Activated CD4-positive, alpha-beta T cell treated with anti-CD3 and anti-CD28 coated beads, Interleukin-2, amount 50 U/mL, for 24 hours (primary cell): Measurements from ENCODE around the gene ANO1.
"Not testable (repeated sequence)": the region's sequence is repeated elsewhere in the genome, so short reads cannot be mapped to it uniquely, and the experiment has no call there.

Experiments
- DNase-seq, 2 donors: peaks; one replicate each; pipeline ENCODE4 v3.0.0-alpha.2; 2020; ENCODE audit warnings: low read depth in 1 of 2, low spot score in 1 of 2

Gene ANO1

DNA sequence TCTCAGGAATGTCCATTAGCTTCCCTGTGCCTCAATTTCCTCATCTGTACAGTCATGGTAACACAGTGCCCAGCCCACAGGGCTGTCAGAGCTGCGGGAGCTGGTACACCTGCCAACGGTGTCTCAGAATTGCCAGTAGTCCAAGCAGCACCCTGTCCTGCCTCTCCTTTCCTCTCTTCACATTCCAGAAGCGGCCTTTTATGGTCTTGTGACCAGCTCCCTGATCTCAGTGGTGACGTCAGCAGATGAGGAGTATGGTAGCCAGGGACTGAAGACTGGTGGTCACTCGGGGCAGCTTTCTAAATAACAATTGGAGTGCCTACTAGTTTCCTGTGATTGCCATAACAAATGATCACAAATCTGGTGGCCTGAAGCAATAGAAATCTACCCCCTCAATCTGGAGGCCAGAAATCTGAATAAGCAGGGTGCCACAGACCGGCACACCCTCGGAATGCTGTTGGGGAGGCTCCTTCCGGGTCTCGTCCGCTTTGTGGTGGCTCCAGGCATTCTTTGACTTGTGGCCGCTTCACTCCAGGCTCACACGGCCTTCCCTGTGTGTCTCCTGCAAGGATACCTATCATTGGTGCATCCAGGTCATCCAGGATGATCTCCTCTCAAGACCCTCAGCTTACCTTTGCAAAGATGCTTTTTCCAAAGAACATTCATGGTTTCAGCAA, 127.1 kb downstream of the ANO1 start:
- no peak for DNase-seq

DNA sequence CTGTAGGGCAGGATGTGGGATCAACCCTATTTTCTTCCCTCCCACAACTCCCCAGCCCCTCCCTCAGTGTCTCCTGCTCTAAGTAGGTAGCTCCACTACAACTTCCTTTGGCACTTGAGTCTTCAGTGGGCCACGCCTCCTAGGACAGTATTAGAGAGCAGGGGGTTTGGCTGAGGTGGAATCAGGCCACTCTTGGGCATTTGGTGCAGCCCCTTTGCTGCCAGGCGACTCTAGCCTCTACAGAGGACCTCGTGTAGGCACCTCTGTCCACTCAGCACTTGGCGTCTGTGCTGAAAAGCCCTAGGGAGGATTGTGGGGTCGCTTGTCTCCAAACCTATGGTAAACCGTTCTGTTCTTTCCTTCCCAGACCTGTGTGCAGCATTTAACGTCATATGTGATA, 127.6 kb downstream of the ANO1 start:
- no peak for DNase-seq

DNA sequence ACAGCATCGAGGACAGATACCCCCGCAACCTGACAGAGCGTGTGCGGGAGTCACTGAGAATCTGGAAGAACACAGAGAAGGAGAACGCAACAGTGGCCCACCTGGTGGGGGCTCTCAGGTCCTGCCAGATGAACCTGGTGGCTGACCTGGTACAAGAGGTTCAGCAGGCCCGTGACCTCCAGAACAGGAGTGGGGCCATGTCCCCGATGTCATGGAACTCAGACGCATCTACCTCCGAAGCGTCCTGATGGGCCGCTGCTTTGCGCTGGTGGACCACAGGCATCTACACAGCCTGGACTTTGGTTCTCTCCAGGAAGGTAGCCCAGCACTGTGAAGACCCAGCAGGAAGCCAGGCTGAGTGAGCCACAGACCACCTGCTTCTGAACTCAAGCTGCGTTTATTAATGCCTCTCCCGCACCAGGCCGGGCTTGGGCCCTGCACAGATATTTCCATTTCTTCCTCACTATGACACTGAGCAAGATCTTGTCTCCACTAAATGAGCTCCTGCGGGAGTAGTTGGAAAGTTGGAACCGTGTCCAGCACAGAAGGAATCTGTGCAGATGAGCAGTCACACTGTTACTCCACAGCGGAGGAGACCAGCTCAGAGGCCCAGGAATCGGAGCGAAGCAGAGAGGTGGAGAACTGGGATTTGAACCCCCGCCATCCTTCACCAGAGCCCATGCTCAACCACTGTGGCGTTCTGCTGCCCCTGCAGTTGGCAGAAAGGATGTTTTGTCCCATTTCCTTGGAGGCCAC, 128.3 kb downstream of the ANO1 start:
- no peak for DNase-seq

DNA sequence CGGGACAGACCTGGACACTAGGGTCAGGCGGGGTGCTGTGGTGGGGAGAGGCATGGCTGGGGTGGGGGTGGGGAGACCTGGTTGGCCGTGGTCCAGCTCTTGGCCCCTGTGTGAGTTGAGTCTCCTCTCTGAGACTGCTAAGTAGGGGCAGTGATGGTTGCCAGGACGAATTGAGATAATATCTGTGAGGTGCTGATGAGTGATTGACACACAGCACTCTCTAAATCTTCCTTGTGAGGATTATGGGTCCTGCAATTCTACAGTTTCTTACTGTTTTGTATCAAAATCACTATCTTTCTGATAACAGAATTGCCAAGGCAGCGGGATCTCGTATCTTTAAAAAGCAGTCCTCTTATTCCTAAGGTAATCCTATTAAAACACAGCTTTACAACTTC, 128.9 kb downstream of the ANO1 start:
- DNase-seq, result no peak

DNA sequence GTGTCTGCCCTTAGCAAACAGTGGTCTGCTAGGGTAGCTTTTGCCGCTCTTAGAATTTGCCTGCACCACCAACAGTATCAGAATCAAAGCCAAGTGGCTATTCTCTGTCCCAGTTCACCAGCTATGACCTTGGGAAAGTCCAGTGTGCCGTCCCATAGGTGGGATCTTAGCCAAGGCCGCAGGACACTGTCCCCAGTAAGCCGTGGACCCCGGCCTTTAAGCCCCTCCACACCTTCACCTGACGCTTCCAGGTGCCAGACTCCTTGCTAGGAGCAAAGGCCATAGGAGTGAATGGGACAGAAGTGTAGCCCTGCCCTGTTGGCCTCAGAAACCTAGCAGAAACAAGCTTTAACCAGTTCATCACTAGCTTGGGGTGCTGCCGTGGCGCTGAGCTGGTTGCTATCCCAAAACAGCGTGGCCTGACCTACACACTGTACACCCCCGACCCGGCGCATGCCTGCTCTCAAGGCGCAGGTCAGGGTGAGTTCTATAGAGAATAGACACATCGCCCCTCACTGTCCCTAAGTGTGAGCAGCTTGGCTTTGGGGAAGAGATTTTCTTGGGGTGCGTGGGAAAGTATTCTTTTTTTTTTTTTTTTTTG, 129.5 kb downstream of the ANO1 start:
- no peak for DNase-seq

DNA sequence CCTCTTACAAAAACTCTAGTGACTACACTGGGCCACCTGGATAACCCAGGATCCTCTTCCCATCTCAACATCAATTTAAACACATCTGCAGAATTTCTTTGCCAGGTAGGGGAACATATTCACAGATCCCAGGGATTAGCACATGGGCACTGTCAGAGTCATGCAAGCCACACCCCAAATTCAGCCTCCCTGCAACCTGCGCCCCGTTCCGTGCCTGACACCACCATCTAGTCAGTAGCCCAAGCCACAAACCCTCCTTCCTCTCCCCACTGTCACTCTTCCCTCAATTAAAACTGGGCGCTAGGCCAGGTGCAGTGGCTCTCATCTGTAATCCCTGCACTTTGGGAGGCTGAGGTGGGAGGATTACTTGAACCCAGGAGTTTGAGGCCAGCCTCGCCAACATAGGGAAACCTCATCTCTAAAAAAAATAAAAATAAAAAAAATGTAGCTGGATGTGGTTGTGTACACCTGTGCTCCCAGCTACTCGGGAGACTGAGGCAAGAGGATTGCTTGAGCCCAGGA, 131.3 kb downstream of the ANO1 start:
- DNase-seq, result no peak

DNA sequence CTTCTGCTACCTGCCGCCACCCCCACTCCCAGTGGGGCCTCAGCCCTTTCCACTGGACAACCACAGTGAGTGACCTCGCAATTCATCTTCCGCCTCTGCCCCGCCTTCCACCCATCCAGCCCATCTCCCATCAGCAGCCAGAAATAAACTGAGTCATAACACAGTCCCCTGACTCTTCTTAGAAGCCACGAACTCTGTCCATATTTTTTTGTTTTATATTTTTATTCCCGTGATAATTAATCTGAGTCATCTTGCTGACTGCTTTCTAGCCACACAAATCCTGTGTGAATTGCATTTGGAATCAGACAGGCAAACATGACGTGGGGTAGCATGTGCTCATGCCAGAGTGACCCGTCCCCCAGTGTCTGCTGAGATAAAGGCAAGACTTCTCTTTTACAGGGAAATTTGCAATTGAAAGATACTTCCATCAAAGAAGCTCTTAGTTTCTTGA, 132.0 kb downstream of the ANO1 start:
- no peak for DNase-seq

DNA sequence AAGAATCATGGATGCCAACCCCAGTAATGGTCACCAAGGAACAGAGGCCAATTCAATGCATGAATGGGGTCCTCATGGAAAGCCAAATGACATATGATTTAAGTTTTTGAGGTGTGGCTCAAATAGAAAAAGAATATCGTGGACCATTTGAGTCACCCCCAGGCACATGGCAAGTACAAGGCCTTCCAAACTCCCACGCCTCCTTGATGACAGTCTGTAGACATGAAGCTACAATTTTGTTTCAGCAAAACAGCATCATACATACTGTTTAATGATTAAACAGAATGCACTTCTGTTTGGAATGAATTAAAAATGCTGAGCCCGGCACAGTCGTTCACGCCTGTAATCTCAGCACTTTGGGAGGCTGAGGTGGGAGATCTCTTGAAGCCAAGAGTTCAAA, 132.4 kb downstream of the ANO1 start:
- no peak for DNase-seq

DNA sequence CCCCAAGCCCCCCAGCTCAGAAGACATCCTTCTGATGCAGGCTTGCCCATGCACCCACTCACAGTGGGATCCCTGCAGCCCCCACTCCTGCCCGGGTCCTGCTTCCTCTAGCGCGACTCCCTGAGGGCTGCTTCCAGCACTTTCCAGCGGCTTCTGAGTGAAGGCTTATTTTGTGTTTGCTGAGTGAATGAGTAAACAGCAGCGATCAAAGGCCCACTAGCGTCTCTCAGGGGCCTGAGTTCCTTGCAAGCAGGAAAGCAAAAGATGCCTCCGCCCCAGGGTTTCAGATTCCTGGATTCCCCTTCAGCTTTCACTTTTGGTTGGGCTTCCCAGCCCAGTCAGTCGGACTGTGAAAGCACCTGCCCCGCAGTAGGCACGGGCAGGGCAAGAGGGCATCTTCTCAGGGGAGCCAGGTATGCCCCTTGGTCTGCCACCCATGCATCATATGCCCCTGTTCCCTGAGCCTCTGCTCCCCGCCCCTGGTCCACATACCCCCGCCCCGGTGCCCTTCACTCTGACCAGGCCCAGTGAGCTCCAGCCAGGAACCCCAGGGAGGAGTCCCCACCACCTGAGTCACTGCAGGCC, 134.2 kb downstream of the ANO1 start:
- DNase-seq, result no peak

DNA sequence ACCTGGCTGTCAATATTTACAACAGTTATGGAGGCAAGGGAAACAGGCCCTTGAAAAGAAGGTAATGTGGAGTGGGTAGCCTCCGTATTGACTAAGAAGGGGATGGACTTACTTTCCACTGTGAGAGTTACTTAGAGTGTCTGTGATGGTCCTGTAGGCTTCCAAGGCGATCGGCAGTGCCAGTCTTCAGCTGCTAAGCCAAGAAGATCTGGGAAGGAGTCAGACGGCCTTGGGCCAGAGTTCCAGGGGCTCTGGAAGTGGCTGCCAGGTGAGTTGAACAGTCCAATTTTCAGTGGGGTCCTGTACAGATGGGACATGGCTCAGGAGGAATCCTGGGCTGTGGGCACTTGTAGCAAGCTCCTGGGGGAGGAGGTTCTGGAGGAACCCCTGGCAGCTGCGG, 139.3 kb downstream of the ANO1 start:
- DNase-seq, result not testable (repeated sequence)

DNA sequence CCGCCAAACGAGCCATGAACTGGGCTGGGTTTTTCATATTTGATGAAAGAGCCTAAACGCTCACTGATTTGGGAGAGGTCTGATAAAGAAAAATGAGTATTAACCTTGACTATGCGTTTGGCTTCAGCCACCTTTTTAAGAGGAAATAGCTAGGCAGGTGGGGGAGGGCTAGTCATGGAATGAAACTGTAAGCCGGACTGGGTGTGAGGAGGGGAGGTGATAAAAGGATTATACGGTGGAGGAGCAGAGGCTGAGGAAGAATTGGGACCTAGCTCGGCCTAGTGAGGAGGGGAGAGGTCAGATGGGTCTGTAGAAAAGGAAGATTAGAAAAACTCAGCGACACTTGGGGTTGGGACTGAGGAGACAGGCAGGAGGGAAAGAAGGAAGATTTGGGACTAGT, 140.0 kb downstream of the ANO1 start:
- not testable (repeated sequence) for DNase-seq

DNA sequence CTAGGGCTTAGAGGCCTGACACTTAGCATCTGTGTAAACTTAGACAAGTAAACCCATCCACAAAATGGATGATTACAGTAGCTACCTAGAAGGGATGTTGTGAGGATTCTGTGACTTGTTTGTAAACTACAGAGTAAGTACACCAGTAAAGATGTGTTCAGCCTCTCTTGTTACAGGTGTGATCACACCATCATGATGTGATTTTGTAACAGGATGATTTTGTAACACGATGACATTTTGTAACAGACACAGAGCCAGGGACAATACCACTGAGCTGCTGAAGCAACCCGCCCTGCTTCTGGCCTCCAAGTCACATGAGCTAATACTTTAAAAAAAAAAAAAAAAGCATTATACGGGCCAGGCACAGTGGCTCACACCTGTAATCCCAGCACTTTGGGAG, 142.0 kb downstream of the ANO1 start:
- DNase-seq, result no peak

DNA sequence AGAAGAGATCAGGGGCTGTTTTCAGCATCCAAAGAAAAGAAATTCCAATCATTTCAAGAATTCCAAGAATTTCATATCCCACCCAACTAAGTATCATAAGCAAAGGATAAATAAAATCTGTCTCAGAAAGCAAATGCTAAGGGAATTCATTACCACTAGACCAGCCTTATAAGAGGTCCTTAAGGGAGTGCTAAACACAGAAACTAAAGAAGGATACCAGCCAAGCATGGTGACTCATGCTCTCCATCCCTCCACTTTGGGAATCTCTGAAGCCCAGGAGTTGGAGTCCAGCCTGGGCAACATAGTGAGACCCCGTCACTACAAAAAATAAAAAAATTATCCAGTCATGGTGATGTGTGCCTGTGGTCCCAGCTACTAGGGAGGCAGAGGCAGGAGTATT, 142.8 kb downstream of the ANO1 start:
- DNase-seq, result no peak

DNA sequence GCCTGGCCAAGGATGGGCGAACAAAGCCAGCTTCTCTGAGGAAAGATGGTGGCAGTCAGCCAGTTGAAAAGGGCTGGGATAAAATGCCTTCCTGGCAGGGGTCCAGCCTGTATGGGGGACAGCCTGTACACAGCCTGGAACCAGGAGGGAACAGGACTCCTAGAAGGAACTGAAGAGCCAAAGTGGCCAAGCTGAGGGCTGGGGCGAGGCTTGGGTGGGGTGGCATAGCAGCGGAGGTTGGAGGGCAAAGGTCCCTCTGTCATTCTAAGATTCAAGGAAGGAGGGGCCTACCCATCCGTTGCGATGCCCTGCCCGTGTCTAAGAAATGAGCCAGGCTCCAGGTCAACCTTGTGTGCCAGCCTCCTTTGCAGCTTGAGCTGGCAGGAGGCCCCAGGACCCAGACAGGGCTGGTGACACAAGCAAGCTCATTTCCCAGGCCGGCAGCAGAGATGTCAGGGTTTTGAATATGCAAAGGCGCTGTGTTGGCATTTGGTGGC, 147.6 kb downstream of the ANO1 start:
- no peak for DNase-seq

DNA sequence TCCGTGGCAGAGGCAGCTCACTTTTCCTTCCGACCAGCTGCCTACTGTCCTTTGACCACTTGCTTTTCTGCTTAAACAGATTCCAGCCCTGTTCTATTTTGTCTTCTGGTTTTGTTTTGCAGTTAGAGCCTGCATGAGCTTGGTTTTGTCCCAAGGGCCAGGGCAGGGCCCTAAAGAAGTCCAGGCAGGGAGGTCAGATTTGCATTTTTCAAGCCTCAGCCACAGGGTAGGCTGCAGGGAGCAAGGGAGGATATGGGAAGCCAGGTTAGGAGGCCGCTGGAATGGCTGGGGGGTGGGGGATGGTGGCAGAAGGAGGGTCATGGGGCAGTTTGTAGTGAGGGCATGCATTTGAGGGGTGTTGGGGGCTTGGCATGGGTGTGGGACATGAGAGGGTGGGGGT, 148.1 kb downstream of the ANO1 start:
- no peak for DNase-seq

DNA sequence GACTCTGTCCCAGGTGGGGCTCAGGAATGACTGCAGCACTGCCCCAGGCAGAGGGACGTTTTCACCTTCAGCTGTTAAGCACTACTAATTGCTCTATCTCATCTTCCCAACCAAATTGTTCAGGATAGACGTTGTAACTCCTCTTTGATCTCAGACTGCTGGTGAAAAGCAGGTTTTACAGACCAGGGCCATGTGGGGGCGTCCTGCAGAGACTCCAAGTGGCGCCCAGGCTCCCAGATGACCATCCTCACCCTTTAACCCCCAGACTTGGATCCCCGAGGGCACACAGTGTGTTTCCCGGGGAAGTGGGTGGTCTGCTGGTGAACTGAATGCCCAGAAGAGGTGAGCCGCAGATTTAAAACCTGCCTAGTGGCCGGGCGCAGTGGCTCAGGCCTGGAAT, 148.8 kb downstream of the ANO1 start:
- DNase-seq, result no peak

DNA sequence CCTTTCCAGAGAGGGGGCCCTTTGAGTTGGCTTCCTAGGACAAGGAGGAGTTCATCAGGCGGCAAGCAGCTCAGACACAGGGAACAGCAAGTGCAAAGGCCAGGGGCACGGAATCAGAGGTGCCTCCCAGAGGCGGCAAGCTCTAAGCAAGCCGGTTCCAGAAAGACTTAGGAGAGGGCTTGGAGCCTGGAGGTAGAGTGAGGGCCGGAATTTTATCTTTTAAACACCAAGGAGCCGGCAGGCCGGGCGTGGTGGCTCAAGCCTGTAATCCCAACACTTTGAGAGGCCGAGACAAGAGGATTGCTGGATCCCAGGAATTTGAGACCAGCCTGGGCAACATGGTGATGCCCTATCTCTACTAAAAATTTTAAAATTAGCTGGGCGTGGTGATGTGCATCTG, 151.6 kb downstream of the ANO1 start:
- no peak for DNase-seq

DNA sequence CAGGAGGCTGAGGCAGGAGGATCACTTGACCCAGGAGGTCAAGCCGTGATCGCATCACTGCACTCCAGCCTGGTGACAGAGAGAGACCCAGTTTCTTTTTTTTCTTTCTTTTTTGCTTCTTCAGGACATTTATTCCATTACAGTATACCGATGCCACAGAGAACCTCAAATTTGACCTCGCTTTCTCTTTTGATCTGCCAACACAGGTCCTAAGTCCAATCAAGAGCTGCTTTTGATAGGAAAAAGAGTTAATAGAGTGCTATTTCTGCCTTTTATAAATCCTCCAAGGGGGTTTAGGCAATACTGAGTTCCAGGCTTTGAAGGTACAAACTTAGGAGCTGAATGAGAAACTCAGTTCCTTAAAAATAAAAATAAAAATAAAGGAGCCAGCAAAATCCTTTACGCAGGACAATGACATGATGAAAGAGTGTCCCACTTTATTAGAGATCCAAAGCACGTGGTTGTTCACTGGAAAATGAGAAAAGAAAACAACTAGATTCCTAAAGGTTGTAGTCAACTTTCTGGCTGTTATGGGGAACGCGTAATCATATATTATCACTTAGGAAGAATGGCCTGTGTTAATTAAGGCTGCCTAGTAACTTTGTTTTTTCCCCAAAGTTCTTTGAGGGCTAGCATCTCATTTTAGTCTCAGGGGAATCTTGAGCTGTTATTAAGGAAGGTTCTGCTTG, 152.2 kb downstream of the ANO1 start:
- DNase-seq, result no peak

DNA sequence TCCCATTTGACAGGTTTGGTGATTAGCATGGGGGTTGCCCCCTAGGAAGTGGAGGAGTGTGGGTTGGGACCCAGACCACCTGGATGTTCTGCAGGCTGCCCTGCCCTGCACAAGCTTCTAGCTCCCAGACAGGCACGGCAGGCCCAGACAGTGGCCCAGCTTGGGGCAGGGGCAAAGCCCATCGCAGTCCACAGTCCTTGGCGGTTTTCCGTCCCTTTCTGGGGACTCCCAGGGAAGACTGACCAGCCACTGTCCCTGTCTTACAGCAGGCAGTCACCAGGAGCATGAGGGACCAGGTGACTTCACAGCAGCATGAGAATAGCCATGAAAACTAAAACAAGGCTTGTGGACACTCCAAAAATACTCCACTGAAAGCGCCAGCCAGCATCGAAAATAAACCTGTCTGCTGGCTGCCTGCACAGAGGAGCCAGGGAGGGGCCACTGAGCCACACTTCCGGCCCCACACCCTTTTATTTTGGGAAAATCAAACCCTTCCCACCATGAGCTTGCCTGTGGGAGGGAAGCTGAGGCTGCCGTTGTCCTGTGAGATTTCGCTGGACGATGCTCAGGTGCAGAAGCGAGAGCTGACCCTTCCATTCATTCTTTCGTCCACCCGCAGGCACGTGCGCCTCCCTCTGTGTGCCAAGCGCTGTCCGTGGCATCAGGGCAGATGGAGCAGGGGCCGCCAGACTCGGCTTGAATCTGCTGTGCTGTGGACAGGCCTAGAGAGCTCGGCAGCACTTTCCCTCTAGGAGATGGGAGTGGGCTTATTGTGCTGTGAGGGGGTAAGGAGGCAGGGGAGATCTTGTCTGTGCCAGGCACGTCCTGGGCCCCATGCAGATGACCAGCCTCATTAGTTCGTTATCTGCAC, 153.0 kb downstream of the ANO1 start:
- no peak for DNase-seq

DNA sequence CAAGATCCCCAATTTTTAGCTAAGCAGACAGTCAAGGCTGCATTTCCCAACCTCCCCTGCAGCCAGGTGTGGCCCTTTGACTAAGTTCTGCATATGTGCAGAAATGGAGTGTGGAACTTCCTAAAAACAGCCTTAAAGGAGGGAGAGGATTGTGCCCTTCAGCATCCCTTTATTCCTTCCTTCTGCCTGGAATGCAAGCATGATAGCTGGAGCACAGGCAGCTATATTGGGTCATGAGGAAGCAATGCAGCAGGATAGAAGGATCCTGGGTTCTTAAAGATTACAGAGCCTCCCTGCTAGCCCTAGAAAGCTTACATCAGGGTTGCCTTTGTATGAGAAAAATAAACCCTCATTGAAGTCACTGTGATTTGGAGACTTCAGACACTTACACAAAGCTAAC, 154.9 kb downstream of the ANO1 start:
- DNase-seq, result no peak
